Neural cell (in vitro differentiated cells): ENCODE data around the gene PNPLA2. TPM values are rescaled to one million over a fixed set of nuclear protein-coding genes. Genes with fewer than 3 reads are reported as not detected.
A peak's percentile ranks its signal among the peaks of the same experiment; 100 is the strongest.

Experiments used
- H2AFZ ChIP-seq: fragments of 200-600, 300-800 bp; sonication (generic), shearing (Covaris generic); 2 replicates; pipeline ENCODE4 v1.6.0; 2014; ENCODE audit warnings: low read depth, mild to moderate bottlenecking, antibody characterized with exemption, low read length, moderate library complexity
- H3F3A ChIP-seq: fragments of 200-600 bp; shearing (Covaris generic); 2 replicates; pipeline ENCODE4 v1.6.1; 2016; ENCODE audit warnings: mild to moderate bottlenecking, moderate library complexity, mixed read lengths, antibody characterized with exemption, low read length; ENCODE audit not compliant: insufficient read depth, poor library complexity, severe bottlenecking
- H3K27ac ChIP-seq: fragments of 200-600, 300-800 bp; sonication (generic), shearing (Covaris generic); 2 replicates; pipeline ENCODE4 v1.5.1; 2014; ENCODE audit warnings: mild to moderate bottlenecking, low read length, moderate library complexity
- H3K27me3 ChIP-seq: fragments of 300-800, 200-600 bp; sonication (generic), shearing (Covaris generic); 2 replicates; pipeline ENCODE4 v1.6.0; 2014; ENCODE audit warnings: mild to moderate bottlenecking, low read depth, low read length, moderate library complexity; ENCODE audit not compliant: insufficient read depth
- H3K36me3 ChIP-seq: fragments of 300-800, 200-600 bp; sonication (generic), shearing (Covaris generic); 2 replicates; pipeline ENCODE4 v1.5.1; 2014; ENCODE audit warnings: mild to moderate bottlenecking, antibody characterized with exemption, low read length, moderate library complexity; ENCODE audit not compliant: insufficient read depth
- H3K4me2 ChIP-seq: fragments of 300-800, 200-600 bp; sonication (generic), shearing (Covaris generic); 2 replicates; pipeline ENCODE4 v1.6.0; 2014; ENCODE audit warnings: mild to moderate bottlenecking, low read length
- H3K4me3 ChIP-seq: fragments of 300-800, 200-600 bp; sonication (generic), shearing (Covaris generic); 2 replicates; pipeline ENCODE4 v1.5.1; 2014; ENCODE audit warnings: mild to moderate bottlenecking, low read length, moderate library complexity
- H3K79me2 ChIP-seq: fragments of 200-600 bp; shearing (Covaris generic); replicated peaks from 2 replicates; pipeline ENCODE4 v1.6.0; 2014; ENCODE audit warnings: mild to moderate bottlenecking, low read length, moderate library complexity; ENCODE audit not compliant: insufficient read depth
- H3K9ac ChIP-seq: fragments of 300-800, 200-600 bp; sonication (generic), shearing (Covaris generic); 2 replicates; pipeline ENCODE4 v1.6.1; 2016; ENCODE audit warnings: mild to moderate bottlenecking, low read length, mixed read lengths
- H3K9me2 ChIP-seq: fragments of 200-600 bp; shearing (Covaris generic); 2 replicates; pipeline ENCODE4 v1.6.1; 2016; ENCODE audit warnings: mild to moderate bottlenecking, low read length, mixed read lengths; ENCODE audit not compliant: insufficient read depth
- H3K9me3 ChIP-seq: fragments of 200-600, 300-800 bp; sonication (generic), shearing (Covaris generic); 2 replicates; pipeline ENCODE4 v1.6.1; 2016; ENCODE audit warnings: mild to moderate bottlenecking, mixed run types, low read length, moderate library complexity, mixed read lengths
- H4K20me1 ChIP-seq: fragments of 200-600 bp; shearing (Covaris generic); 2 replicates; pipeline ENCODE4 v1.6.1; 2016; ENCODE audit warnings: mild to moderate bottlenecking, mixed run types; ENCODE audit not compliant: insufficient read depth
- CTCF ChIP-seq: fragments of 450-650 bp; IDR thresholded peaks from 2 replicates; pipeline ENCODE4 v1.5.1; 2014; ENCODE audit warnings: antibody characterized with exemption, mild to moderate bottlenecking, moderate library complexity; ENCODE audit not compliant: poor library complexity, severe bottlenecking
- EP300 ChIP-seq: fragments of 450-650 bp; conservative IDR thresholded peaks from 2 replicates; pipeline ENCODE4 v1.6.1; 2014; ENCODE audit warnings: antibody characterized with exemption, mild to moderate bottlenecking, moderate library complexity; ENCODE audit not compliant: poor library complexity, severe bottlenecking
- EZH2 ChIP-seq: fragments of 200-600, 300-800 bp; shearing (Covaris generic), sonication (generic); IDR thresholded peaks from 2 replicates; pipeline ENCODE4 v1.6.1; 2014; ENCODE audit warnings: antibody characterized with exemption, low read length, borderline replicate concordance, mild to moderate bottlenecking; ENCODE audit not compliant: insufficient read depth, poor library complexity, severe bottlenecking
- MXI1 ChIP-seq: fragments of 450-650 bp; conservative IDR thresholded peaks from 2 replicates; pipeline ENCODE4 v1.6.1; 2014; ENCODE audit warnings: antibody characterized with exemption, mild to moderate bottlenecking; ENCODE audit not compliant: poor library complexity, severe bottlenecking
- POLR2AphosphoS5 ChIP-seq: IDR thresholded peaks from 2 replicates; pipeline ENCODE4 v1.6.1; 2012
- RAD21 ChIP-seq: fragments of 450-650 bp; conservative IDR thresholded peaks from 2 replicates; pipeline ENCODE4 v1.6.1; 2014; ENCODE audit warnings: antibody characterized with exemption, mild to moderate bottlenecking, moderate library complexity
- REST ChIP-seq: IDR thresholded peaks from 2 replicates; pipeline ENCODE4 v1.6.1; 2012; ENCODE audit warnings: borderline replicate concordance
- SMC3 ChIP-seq: fragments of 450-650 bp; conservative IDR thresholded peaks from 2 replicates; pipeline ENCODE4 v1.6.1; 2014; ENCODE audit warnings: antibody characterized with exemption, mild to moderate bottlenecking, moderate library complexity; ENCODE audit not compliant: poor library complexity
- TAF1 ChIP-seq: IDR thresholded peaks from 2 replicates; pipeline ENCODE4 v1.6.1; 2012; ENCODE audit warnings: low read depth
- polyA plus RNA-seq: library from polyadenylated mRNA; depleted of rRNA; stranded (reverse); fragments of >200 nt; gene quantifications from 2 replicates; pipeline ENCODE4 v1.2.3, GENCODE V29; 2014

The PNPLA2 gene
- polyA plus RNA-seq, 1 donor from 2014 or later: 7.8 TPM

GRCh38 chr11:803467-803742 is 15.3 kb upstream of the PNPLA2 start:
- no peak overlapping the region for H3K4me3 ChIP-seq
- no peaks in the 10 kb centered on the region for H4K20me1 ChIP-seq
- H3K36me3 ChIP-seq: no peaks in the 10 kb centered on the region
- TF ChIP-seq RAD21 (no peak), REST (no peak), EP300 (no peak), POLR2AphosphoS5 (no peak), TAF1 (no peak), CTCF (no peak), EZH2 (no peak), MXI1 (no peak), SMC3 (no peak)
- no peak overlapping the region for H3K4me2 ChIP-seq
- no peaks in the 10 kb centered on the region for H3K27me3 ChIP-seq
- no peak overlapping the region for H2AFZ ChIP-seq
- no peak overlapping the region for H3K9ac ChIP-seq
- no peaks in the 10 kb centered on the region for H3K9me2 ChIP-seq
- H3K9me3 ChIP-seq: no peaks in the 10 kb centered on the region
- H3K27ac ChIP-seq: no peak overlapping the region
- peaks cover under 1% of the 10 kb centered on the region for H3K79me2 ChIP-seq
- no peaks in the 10 kb centered on the region for H3F3A ChIP-seq

- Histone ChIP-seq H3K79me2 (peaks cover 5% of the 10 kb centered on the region), H3F3A (no peaks in the 10 kb centered on the region), H3K27ac (no peak overlapping the region), H3K4me2 (no peak overlapping the region), H4K20me1 (no peaks in the 10 kb centered on the region), H3K4me3 (peak overlapping the region; percentile 70), H3K9ac (peak overlapping the region; percentile 68), H2AFZ (no peak overlapping the region), H3K9me3 (no peaks in the 10 kb centered on the region), H3K9me2 (no peaks in the 10 kb centered on the region), H3K36me3 (no peaks in the 10 kb centered on the region), H3K27me3 (no peaks in the 10 kb centered on the region)
- TF ChIP-seq POLR2AphosphoS5: no peak
- no peak for TF ChIP-seq CTCF
- no peak for TF ChIP-seq MXI1
- TF ChIP-seq SMC3: no peak
- TF ChIP-seq TAF1: no peak
- TF ChIP-seq EP300: no peak
- no peak for TF ChIP-seq EZH2
- no peak for TF ChIP-seq RAD21
Measured at GRCh38 chr11:803770-804598, 14.7 kb upstream of the PNPLA2 start.
